ENCODE data around the gene SLC25A19. TPM values are rescaled to one million over a fixed set of nuclear protein-coding genes. Genes with fewer than 3 reads are reported as not detected.
A peak's percentile ranks its signal among the peaks of the same experiment; 100 is the strongest.
"Not testable (repeated sequence)": the region's sequence is repeated elsewhere in the genome, so short reads cannot be mapped to it uniquely, and the experiment has no call there.

The SLC25A19 gene
- total RNA-seq, 1 experiment from 2014 or later: 18.5 TPM

DNA sequence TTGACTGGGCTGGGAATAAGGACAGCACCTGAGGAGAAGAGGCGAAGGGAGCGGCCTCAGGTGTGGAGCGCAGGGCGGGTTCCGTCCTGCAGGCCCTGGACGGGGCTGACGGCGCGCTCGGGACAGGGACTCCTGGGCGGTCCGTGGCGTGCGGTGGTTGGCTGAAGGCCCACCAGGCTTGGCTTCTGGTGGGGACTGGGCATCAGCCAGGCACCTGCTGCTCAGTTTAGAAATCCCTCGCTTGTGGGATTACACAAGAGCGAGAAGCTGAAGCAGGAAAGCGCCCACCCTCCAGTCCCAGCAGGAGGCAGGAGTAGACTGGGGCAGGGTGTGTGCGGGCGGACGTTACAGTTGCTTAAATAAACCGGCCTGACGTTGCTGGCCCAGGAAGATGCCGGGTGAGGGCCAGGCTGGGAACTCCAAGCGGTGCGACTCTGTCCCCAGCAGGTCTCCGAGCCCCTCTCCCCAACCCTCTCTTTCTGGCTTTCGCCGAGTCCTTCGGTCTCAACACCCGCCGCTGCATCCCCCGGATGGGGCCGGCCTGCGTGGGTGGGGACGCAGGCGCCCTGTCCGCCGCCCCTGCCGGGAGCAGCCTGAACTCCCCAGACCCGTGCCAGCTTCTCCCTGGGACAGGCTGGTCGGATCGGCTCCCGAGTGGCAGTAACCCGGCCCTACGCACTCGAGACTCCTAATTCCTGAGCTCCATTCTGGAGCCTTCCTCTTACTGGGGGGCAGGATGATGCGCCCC is 18.8 kb downstream of the SLC25A19 start:
- peak; percentile 60 for DNase-seq (ENCODE audit: extremely low read depth, low read depth)

GRCh38 chr17:75269844-75270217 is 19.4 kb downstream of the SLC25A19 start:
- DNase-seq (ENCODE audit: extremely low read depth, low read depth): no peak

DNA sequence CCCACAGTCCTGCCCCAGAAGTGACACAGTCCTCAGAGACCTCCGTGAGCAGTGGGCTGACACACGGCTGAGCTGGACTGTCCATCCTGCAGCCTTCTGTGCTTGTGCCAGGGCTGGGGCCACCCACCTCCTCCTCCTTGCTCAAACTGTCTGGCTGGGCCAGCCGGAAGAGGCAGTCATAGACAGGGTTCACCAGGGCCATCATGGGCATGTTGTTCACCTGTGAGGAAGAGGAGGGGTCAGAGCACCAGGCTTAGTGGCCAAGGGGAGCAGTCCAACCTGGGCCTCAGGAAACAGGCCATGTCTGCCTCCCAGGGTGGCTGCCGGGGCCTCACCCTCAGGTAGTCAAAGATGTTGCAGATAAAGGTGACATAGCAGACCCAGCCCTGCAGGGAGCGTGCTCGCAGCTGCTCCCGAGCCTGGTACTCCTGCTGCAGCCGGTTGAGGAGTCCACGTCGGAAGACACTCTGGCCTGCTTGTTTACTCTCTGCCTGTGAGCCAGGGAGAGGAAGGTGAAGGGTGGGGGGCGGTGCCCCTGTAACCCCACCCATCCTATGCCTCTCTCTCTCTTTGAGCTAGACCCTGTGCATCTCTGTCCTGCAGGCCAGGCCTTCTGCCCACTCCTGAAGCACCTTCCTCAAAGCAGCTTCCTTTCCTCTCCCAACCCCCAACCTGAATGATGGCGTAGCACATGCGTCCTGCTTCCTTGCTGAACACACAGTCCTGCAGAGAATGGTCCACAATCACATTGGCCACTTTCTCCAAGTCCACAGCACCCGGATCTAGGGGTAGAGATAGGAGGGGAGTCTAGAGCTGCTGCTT is 21.6 kb downstream of the SLC25A19 start:
- DNase-seq (ENCODE audit: extremely low read depth, low read depth): peak; percentile 15

DNA sequence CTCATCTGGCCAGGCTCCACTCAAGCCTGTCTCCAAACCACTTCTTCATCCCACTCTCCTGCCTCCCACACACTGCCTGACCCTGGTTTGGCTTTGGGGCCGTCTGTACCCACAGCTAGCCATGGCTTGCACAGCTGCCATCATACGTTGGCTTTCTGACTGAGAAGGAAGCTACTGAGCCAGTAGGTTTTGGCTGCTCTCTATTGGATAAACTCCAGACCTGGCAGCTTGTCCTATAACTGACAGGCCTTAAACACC is 22.2 kb downstream of the SLC25A19 start:
- DNase-seq (ENCODE audit: extremely low read depth, low read depth): no peak

DNA sequence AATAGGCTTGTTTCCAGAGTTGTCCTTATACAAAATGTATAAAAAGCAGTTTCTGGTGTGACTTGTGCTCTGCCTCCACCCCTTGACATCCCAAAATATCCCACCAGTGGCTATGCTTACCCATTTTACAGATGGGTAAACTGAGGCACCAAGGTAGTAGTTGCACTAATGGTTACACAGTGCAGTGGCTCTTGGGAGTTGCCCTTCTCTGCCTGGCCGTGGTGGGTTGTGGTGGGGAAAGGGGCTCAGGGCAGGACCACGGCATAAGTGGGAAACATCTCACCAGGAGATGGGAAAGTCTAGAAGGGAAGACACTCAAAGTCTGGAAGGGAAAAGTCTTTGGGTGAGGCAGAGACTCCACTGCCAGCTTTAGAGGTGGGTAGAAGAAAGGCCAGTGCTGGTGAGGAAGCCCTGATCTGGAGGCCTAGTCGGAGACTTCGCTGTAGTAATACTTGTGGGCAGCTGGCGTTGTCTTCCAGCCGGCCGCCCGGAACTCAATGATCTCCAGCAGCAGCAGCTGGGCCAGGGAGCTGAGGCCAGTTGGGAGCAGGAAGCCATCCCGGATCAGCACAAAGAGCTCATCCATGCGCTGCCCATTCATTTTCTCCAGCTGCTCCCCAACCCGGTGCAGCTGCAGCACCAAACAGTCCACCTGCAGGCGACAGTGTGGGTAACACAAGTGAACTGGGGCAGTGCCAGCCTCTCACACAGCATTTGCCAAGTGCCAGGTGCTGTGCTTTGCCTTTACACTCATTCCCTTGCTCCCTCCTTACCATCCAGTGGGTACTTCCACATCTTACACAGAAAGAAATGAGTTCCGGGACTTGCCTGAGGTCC is 22.7 kb downstream of the SLC25A19 start:
- DNase-seq (ENCODE audit: extremely low read depth, low read depth): no peak

GRCh38 chr17:75265614-75266315 is 23.5 kb downstream of the SLC25A19 start:
- no peak for DNase-seq (ENCODE audit: extremely low read depth, low read depth)

DNA sequence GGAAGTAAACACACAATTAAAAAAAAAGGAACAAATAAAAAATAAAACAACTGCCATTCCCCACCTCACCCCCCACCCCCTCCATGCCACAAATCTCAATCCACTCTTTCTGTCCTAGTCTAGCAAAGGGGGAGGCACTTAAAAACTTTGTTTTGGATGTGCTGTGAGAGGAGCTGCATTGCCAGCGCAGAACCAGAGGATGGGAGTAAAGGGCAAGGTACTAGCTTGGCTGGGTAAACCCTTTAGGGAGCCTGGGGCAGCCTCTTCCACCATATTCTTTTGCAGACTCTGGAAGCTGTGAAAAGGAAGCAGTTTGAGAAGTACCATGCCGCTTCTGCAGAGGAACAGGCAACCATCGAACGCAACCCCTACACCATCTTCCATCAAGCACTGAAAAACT is 26.2 kb downstream of the SLC25A19 start:
- DNase-seq (ENCODE audit: extremely low read depth, low read depth): no peak

DNA sequence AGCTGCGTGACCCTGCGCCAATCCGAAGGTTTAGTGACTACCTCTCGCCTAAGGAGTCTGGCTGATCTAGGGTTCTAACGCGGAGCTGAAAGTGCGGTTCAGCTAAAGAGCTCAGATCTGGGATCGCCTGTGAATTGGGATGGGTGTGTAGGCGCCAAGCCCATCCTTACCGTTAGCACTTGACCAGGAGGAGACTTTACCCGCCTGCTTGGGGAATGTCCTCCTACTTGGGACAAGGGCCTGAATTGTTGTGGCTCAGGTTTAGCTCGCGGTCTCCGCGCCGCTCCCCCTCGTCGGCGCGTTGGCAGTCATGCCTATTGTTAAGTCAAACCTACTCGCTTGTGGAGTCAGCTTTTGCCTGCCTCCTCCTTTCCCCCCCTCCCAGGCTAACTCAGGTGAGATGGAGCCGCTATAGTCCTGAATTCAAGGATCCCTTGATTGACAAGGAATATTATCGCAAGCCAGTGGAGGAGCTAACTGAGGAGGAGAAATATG is 27.1 kb downstream of the SLC25A19 start:
- no peak for DNase-seq (ENCODE audit: extremely low read depth, low read depth)

DNA sequence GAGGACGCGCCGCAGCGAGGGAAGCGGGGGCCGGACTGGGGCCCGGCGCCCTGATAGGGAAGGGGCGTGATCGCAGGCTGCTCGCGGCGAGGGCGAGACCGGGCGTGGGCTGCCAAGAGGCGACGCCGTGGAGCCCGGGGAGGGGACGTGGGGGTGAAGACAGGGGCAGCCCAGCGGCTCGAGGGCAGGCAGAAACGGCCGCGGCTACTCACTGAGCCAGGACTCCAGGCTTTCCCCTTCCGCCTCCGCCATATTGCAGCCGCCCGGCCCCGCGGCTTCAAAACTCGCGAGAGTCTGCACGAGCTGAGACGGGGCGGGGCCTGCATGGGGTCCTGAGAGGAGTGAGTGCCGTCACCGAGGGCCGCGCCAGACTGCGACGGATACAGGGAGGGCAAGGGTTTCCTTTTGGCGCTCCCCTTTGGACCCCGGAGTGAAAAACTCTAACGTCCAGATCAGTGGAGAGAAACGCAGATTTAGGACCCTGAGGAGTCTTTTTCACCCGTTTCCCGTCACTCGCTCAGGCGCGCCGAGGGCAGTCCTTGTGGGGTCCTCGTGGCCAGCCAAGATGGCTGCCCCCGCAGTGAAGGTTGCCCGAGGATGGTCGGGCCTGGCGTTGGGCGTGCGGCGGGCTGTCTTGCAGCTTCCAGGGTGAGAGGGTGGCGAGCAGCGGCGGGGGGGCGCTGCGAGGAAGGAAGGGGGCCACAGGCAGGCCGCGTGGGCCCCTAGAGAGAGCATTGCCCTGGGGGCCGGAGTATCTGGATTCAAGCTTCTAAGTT is 27.7 kb downstream of the SLC25A19 start, which contains the start of the genes GGA3 and MRPS7:
Gene GGA3 (minus strand): TSS at position 271 of the 776 bp plus-strand sequence. CDS start 19 bp downstream, at position 252.
Gene MRPS7 (plus strand): TSS at position 544 of the 776 bp plus-strand sequence. CDS start 22 bp downstream, at position 566.
- DNase-seq (ENCODE audit: extremely low read depth, low read depth): peak; percentile 93

- no peak for DNase-seq (ENCODE audit: extremely low read depth, low read depth)
These were observed 28.4 kb downstream of the SLC25A19 start for GRCh38 chr17:75260641-75261335.

DNA sequence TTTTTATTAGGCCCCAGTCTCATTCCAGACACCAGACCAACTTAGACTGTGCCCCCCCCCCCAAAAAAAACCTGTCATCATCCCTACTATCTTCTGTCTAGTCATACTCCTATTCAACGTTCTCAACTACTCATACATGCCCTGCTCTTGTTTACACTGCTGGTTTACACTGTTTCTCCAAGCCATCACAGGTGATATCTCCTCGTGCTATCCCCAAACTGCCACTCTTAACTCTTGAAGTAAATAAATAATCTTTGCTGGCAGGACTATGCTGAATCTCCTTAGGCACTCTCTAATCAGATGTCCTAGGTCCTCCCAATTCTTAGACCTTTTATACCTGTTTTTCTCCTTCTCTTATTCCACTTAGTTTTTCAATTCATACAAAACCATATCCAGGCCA is 32.0 kb downstream of the SLC25A19 start:
- not testable (repeated sequence) for DNase-seq (ENCODE audit: extremely low read depth, low read depth)

- not testable (repeated sequence) for DNase-seq (ENCODE audit: extremely low read depth, low read depth)
These were observed 33.1 kb downstream of the SLC25A19 start for GRCh38 chr17:75255954-75256698.

DNA sequence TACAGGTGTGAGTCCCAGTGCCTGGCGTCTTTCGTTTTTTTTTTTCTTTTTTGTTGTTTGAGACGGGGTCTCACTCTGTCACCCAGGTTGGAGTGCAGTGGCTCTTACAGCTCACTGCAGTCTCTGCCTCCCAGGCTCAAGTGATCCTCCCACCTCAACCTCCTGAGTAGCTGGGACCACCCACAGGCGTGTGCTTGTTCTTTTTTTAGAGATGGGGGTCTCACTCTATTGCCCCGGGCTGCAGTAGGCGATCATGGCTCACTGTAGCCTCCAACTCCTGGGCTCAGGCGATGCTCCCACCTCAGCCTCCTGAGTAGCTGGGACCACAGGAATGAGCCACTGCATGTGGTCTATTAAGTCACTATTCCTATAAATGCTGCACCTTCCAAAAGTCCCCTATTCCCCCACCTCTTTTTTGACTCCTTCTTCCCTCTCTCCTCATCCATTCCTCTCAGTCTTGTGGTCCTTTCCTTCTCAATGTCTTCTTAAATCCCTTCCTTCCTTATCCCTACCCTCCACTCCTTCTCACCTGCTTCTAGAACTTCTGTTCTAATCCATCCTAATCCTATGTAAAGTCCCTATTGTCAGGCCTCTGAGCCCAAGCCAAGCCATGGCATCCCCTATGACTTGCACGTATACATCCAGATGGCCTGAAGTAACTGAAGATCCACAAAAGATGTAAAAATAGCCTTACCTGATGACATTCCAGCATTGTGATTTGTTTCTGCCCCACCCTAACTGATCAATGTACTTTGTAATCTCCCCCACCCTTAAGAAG is 37.0 kb downstream of the SLC25A19 start:
- no peak for DNase-seq (ENCODE audit: extremely low read depth, low read depth)

DNA sequence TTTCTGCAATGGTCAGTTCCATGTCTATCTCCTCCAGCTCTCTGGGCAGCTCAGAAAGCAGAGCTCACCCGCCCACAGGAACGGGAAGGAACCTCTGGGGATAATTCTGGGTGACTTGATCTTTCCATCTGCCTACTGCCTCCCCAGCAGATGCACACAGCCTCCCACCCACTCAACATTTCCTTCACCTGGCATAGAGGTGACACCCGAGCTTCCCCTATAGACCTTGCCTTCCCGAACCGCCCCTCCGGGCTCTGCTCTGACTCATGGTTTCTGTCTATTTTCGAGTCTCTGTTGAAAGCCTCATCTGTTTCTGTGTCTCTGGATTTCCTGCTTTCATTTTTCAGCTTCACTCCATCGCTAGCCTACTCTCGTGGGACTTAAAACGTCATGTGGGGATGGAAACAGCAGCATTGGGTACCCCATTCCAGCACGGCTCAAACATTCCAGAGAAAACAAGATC is 39.2 kb downstream of the SLC25A19 start:
- DNase-seq (ENCODE audit: extremely low read depth, low read depth): no peak

- no peak for DNase-seq (ENCODE audit: extremely low read depth, low read depth)
These were observed 39.7 kb downstream of the SLC25A19 start for GRCh38 chr17:75249564-75249963.

DNA sequence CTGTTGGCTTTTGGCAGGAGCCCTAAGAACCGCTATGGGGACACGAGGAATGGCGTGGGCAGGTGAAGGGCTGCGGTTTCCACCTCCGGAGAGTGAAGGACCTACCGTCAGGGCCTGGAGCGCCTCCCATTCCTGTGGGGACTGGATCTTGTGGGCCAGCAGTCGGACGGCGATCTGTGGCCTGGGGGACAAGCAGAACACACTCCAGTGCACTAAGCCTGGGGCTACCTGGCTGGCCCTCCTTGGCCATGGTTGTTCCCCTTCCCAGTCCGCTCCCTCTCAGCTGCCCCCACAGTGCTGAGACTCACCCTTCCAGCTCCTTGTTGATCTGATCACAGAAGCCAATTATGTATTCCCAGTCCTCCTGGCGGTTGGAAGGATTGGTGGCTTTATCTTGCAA is 42.8 kb downstream of the SLC25A19 start:
- no peak for DNase-seq (ENCODE audit: extremely low read depth, low read depth)

- no peak for DNase-seq (ENCODE audit: extremely low read depth, low read depth)
These were observed 44.2 kb downstream of the SLC25A19 start for GRCh38 chr17:75245011-75245410.
